ENCODE measurements around the gene PHKG1. TPM values are rescaled to one million over a fixed set of nuclear protein-coding genes. Genes with fewer than 3 reads are reported as not detected.
"Not testable (repeated sequence)": the region's sequence is repeated elsewhere in the genome, so short reads cannot be mapped to it uniquely, and the experiment has no call there.

PHKG1 gene
- total RNA-seq, 2 donors from 2014 or later = 11.7 to 27.3 TPM

DNA sequence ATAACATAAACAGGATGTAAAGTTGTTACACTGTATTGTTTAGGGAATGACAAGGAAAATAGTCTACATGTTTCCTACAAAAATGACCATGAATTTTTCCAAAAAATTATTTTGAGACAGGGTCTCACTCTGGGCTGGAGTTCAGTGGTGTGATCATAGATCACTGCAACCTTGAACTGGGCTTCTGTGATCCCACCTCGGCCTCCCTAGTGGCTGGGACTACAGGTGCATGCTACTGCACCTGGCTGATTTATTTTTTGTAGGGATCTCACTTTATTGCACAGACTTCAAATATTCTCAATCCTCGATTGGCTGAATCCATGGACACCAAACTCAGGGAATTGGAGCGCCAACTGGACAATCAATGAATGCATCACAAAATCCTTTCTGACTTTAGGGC, 6.9 kb upstream of the PHKG1 start:
- DNase-seq (ENCODE audit: low spot score) = no peak
- Histone ChIP-seq H3K36me3 (peaks cover 53% of the 10 kb centered on the region), H3K9me3 (no peaks in the 10 kb centered on the region), H3K27me3 (no peaks in the 10 kb centered on the region), H3K27ac (no peak overlapping the region), H3K4me1 (peaks cover 0 to 12% of the 10 kb centered on the region in 2 donors), H3K4me3 (no peak overlapping the region)
- TF ChIP-seq, protein P1, sequence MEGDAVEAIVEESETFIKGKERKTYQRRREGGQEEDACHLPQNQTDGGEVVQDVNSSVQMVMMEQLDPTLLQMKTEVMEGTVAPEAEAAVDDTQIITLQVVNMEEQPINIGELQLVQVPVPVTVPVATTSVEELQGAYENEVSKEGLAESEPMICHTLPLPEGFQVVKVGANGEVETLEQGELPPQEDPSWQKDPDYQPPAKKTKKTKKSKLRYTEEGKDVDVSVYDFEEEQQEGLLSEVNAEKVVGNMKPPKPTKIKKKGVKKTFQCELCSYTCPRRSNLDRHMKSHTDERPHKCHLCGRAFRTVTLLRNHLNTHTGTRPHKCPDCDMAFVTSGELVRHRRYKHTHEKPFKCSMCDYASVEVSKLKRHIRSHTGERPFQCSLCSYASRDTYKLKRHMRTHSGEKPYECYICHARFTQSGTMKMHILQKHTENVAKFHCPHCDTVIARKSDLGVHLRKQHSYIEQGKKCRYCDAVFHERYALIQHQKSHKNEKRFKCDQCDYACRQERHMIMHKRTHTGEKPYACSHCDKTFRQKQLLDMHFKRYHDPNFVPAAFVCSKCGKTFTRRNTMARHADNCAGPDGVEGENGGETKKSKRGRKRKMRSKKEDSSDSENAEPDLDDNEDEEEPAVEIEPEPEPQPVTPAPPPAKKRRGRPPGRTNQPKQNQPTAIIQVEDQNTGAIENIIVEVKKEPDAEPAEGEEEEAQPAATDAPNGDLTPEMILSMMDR (IDR thresholded peaks at IDR 0.05) = no peak

DNA sequence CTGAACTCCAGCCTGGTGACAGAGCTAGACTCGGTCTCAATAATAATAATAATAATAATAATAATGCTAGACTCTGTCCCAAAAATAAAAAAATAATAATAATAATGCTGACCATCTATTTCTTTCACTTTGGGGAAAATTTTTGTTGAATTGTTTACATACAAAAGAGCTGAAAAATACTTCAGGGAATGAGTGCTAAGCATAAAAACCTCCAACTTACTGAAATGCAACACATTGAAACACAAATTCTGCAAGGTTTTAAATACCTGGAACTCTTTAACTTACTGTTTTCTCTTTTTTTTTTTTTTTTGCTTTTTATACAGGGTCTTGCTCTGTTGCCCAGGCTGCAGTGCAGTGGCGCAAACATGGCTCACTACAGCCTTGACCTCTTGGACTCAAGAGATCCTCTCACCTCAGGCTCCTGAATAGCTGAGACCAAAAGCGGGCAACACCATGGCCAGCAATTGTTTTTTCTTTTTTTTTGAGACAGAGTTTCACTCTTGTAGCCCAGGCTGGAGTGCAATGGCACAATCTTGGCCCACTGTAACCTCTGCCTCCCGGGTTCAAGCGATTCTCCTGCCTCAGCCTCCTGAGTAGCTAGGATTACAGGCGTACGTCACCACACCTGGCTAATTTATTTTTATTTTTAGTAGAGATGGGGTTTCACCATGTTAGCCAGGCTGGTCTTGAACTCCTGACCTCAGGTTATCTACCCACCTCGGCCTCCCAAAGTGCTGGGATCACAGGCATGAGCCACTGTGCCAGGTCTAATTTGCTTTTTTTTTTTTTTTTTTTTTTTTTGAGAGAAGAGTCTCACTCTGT, 5.6 kb upstream of the PHKG1 start:
- H3K4me1 ChIP-seq = peaks cover 0 to 13% of the 10 kb centered on the region in 2 donors
- not testable (repeated sequence) for H3K27ac ChIP-seq; H3K4me3 ChIP-seq; H3K27me3 ChIP-seq; DNase-seq (ENCODE audit: low spot score); H3K9me3 ChIP-seq
- peaks cover 44% of the 10 kb centered on the region for H3K36me3 ChIP-seq

DNA sequence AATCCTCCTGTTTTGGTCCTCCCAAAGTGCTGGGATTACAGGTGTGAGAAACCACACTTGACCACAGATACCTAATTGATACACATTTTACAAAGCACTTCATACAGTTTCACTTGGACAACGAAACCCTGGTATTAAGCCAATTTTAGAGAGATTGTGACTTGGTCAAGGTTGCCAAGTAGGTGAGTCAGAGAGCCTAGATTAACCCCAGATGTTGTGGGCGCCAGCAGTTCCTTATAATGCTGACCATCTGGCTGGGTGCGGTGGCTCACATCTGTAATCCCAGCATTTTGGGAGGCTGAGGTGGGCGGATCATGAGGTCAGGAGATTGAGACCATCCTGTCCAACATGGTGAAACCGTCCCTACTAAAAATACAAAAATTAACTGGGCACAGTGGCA, 4.9 kb upstream of the PHKG1 start:
- no peaks in the 10 kb centered on the region for H3K27me3 ChIP-seq
- DNase-seq (ENCODE audit: low spot score) = no peak
- H3K9me3 ChIP-seq = no peaks in the 10 kb centered on the region
- H3K4me1 ChIP-seq = peaks cover 0 to 20% of the 10 kb centered on the region in 2 donors
- no peak overlapping the region for H3K4me3 ChIP-seq
- TF ChIP-seq, protein P1 (IDR thresholded peaks at IDR 0.05) = no peak
- H3K27ac ChIP-seq = no peak overlapping the region
- H3K36me3 ChIP-seq = peaks cover 37% of the 10 kb centered on the region

DNA sequence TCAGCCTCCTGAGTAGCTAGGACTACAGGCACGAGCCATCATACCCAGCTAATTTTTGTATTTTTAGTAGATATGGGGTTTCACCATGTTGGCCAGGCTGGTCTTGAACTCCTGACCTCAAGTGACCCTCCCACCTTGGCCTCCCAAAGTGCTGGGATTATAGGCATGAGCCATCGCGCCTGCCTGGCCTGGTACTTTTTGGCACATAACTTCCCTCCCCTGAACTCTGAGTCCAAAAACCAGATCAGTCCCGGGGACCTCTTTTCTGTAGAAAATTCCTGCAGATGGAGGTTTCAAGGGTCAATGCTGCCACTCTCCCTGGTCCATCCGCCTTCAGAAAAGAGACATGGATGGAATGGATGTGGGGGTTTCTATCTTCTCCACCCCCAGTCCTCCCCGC, 364 bp downstream of the PHKG1 start:
- Histone ChIP-seq H3K27ac (peak overlapping the region; percentile 77 to 90), H3K4me1 (peaks cover 0 to 36% of the 10 kb centered on the region in 2 donors), H3K4me3 (peak overlapping the region; percentile 28 to 41)
- not testable (repeated sequence) for H3K27me3 ChIP-seq; DNase-seq (ENCODE audit: low spot score); H3K36me3 ChIP-seq; H3K9me3 ChIP-seq

DNA sequence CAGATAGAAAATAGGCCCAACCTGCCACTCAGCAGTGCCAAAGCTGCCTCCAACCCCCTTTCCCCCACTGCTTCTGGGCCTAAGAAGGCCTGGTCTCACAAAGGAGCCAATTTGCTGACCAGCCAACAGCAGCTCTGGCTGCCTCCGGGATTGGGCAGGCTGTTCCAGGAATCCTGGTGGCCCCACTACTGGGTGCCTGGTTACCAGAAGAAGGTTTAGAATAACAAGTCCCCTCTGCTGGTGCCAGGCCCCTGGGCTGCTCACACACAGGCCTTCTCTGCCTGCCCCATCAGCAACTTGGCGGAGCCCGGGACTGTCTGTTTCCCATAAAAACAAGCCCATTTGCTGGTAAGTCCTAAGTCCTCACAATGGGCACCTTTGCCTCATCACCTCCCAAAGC, 1.2 kb downstream of the PHKG1 start:
- H3K9me3 ChIP-seq = no peaks in the 10 kb centered on the region
- peak overlapping the region; percentile 77 to 90 for H3K27ac ChIP-seq
- peak; percentile 62 for DNase-seq (ENCODE audit: low spot score)
- H3K4me1 ChIP-seq = peaks cover 0 to 32% of the 10 kb centered on the region in 2 donors
- no peaks in the 10 kb centered on the region for H3K27me3 ChIP-seq
- peaks cover 11% of the 10 kb centered on the region for H3K36me3 ChIP-seq
- TF ChIP-seq, protein P1 (IDR thresholded peaks at IDR 0.05) = no peak
- H3K4me3 ChIP-seq = peak overlapping the region; percentile 7 to 41

DNA sequence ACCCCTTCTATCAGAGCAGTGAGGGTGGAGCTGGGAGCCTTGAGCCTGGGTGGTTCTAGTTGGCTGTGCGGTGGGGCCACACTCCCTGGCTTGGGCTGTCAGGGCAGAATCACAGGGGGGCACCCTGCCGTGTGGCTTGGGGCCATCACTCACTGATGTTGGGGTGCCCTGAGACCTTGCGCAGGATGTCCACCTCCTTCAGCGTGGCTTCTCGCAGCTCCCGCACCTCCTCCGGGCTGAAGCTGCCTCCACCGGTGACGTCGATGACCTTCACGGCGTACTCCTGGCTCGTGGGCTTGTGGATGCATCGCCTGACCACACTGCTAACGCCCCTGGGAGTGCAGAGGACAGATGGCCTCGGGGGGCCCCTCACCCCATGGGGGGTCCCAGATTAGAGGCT, 5.3 kb downstream of the PHKG1 start:
- H3K36me3 ChIP-seq = peaks cover 34% of the 10 kb centered on the region
- TF ChIP-seq, protein P1 (IDR thresholded peaks at IDR 0.05) = no peak
- no peak overlapping the region for H3K27ac ChIP-seq
- DNase-seq (ENCODE audit: low spot score) = no peak
- H3K9me3 ChIP-seq = no peaks in the 10 kb centered on the region
- H3K4me3 ChIP-seq = no peak overlapping the region
- H3K27me3 ChIP-seq = no peaks in the 10 kb centered on the region
- H3K4me1 ChIP-seq = peaks cover 0 to 29% of the 10 kb centered on the region in 2 donors

DNA sequence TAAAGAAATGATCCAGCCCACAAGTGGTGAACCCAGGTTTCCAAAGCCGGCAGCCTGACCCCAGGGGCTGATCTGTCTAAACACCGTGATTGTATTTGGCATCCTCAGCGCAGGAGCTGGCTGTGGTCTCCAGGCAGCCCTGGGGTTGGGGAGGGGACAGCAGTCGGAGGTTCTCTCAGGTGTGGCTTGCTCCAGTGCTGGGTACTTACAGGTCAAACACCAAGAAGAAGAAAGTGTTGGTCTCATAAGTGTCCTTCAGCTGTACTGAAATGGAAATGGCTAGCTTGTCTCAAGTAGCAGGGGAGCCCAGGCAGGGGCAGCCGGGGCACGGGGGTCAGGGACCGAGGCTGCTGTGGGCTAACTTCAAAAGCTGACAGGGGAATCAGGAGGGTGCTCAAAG, 6.0 kb downstream of the PHKG1 start:
- peaks cover 41% of the 10 kb centered on the region for H3K36me3 ChIP-seq
- H3K4me1 ChIP-seq = peaks cover 0 to 22% of the 10 kb centered on the region in 2 donors
- no peaks in the 10 kb centered on the region for H3K9me3 ChIP-seq
- no peak overlapping the region for H3K4me3 ChIP-seq
- no peak overlapping the region for H3K27ac ChIP-seq
- H3K27me3 ChIP-seq = no peaks in the 10 kb centered on the region
- no peak for DNase-seq (ENCODE audit: low spot score)
- TF ChIP-seq, protein P1 (IDR thresholded peaks at IDR 0.05) = no peak
